GM12874 (cell line): Measurements from ENCODE around the gene DUSP15.
A peak's percentile ranks its signal among the peaks of the same experiment; 100 is the strongest.

Source experiments
- TF ChIP-seq, protein P1 (sequence below): IDR thresholded peaks from 2 replicates; pipeline ENCODE4 v1.5.1; 2011; ENCODE audit warnings: low read depth, mild to moderate bottlenecking, control low read depth, low read length, moderate library complexity; ENCODE audit not compliant: insufficient read depth

DUSP15 gene

DNA sequence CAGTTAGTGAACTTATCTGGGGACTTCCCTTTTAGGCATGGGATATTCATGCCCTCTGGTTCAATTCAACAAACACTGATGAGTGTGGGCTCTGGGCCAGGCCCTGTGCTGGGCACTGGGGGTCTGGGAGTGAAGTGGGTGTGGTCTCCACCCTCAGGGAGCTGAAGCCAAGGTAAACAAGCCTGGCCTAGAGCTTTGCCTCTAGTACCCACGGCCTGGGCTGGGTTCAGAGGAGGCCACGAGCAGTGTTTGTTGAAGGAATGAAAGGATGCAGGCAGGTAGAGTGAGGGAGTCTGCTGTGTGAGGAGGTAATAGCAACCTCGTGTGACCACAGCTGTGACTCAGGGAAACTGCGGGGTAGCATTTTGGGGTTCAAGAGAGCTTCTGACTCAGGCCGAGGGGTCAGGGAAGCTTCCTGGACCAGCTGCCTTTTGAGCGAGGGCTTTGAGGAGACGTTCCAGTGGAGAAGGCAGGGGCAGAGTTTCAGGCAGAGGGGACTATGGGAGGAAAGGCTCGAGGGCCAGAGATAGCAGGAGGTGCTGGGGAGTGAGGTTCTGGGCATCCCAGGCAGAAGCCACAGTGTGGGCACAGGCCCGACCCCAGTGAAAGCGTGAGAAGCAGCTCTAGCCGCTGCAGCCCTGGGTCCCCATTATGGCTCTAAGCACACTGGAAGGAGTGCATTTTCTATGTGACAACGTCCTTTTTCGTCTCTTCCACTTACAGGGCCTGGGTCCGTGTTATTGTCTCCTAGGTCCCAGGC is 45.6 kb downstream of the DUSP15 start:
- TF ChIP-seq, protein P1, sequence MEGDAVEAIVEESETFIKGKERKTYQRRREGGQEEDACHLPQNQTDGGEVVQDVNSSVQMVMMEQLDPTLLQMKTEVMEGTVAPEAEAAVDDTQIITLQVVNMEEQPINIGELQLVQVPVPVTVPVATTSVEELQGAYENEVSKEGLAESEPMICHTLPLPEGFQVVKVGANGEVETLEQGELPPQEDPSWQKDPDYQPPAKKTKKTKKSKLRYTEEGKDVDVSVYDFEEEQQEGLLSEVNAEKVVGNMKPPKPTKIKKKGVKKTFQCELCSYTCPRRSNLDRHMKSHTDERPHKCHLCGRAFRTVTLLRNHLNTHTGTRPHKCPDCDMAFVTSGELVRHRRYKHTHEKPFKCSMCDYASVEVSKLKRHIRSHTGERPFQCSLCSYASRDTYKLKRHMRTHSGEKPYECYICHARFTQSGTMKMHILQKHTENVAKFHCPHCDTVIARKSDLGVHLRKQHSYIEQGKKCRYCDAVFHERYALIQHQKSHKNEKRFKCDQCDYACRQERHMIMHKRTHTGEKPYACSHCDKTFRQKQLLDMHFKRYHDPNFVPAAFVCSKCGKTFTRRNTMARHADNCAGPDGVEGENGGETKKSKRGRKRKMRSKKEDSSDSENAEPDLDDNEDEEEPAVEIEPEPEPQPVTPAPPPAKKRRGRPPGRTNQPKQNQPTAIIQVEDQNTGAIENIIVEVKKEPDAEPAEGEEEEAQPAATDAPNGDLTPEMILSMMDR, result no peak

DNA sequence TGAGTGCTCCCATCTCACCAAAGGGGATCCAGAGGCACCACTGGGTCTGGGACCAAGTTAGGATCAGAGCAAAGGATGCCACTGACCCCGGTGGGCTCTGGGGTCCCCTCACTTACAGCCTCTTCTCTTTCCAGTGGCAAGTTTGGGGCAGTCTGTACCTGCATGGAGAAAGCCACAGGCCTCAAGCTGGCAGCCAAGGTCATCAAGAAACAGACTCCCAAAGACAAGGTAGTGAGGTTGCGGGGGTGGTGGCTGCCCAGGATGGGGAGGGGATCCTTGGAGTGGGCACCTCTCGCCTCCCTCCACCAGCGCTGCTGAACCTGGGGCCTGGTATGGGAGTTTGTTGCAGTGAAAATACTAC is 46.2 kb downstream of the DUSP15 start:
- TF ChIP-seq, protein P1, result no peak

DNA sequence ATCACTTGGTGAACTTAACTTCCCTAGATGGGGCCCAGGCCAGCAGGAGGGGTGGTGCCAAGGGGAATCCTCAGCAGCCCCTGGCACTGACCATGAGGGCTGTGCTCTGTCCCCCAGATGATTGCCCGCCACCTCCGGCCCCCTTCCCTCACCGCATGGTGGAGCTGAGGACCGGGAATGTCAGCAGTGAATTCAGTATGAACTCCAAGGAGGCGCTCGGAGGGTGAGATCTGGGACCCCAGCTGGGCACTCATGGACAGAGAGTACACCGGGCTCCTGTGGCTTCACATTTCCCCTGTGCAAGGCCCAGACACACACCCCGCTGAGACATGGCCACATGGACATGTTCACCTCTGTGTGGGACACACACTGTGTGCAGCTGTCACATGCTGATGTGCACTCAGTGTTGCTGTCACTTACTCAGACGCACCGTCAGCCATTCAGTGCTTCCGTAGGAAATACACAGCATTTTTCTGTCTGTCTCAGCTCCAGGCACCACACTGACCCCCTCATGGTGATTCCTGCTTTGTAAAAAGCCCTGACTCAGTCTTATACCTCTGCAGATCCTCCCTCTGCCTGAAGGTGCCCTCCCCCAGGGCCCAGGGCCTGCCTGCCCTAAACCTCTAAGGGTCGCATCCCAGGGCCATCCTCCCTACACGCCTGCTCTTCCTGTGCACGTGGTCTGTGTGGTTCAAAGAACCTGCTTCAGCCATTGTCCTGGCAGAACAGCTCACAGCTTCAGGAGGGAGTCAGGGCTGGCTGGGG is 46.8 kb downstream of the DUSP15 start:
- TF ChIP-seq, protein P1, result no peak

DNA sequence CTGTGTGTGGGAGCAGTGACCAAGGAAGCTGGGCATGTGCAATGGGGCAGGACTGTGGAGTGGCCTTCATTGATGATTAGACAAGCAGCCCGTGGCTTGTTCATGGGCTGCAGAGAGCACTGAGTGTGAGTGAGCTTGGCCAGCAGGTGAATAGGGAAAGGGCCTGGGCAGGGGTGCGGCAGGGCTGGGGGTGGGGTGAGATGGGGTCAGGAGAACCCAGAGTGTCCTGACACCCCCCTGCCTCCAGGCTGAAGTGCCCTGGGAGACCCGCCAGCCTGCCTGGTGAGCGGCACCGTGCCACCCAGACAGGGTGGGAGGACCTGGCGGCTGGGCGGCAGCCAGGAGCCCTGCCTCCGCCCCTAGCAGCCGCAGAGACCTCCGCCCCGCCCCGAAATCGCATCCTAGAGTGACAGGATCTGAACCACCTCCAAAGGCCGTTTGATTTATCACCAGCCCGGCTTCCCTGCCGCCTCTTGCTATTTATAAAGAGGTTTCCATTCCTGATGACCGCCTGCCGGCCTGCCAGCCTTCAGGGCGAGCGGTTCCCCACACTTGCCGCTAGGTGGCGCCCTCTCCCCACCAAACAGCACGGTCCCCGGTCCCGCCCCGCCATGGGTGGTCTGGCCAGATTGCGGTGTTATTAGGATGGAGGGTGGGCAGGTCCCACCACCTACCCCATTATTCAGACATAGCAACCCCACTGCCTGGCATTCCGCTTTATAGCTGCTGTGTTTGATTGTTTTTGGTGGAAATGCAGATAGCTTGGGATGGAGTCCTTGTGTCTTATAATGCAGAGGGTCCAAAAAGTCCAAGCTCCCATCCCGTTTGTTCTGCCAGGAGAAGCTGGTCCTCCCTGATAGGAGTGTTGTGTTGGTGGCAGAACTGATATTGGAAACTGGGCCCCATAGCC is 47.7 kb downstream of the DUSP15 start:
- TF ChIP-seq, protein P1, result peak; percentile 98

DNA sequence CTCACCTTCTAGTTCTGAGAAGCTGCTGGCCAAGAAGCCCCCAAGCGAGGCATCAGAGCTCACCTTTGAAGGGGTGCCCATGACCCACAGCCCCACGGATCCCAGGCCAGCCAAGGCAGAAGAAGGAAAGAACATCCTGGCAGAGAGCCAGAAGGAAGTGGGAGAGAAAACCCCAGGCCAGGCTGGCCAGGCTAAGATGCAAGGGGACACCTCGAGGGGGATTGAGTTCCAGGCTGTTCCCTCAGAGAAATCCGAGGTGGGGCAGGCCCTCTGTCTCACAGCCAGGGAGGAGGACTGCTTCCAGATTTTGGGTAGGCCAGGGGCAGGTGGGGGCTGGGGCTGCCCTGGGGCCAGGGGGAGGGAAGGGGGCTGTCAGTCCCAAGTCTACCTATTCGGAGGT is 48.9 kb downstream of the DUSP15 start:
- TF ChIP-seq, protein P1, result no peak

DNA sequence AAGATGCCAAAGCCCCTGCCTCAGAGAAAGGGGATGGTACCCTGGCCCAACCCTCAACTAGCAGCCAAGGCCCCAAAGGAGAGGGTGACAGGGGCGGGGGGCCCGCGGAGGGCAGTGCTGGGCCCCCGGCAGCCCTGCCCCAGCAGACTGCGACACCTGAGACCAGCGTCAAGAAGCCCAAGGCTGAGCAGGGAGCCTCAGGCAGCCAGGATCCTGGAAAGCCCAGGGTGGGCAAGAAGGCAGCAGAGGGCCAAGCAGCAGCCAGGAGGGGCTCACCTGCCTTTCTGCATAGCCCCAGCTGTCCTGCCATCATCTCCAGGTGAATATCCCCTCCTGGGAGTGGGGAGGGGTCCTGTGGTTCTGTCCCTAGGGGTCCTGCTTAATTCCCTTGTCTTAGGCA is 50.1 kb downstream of the DUSP15 start:
- TF ChIP-seq, protein P1, result no peak
